ACC112 (cell line): ENCODE results near the gene METAP1D.
"Not testable (repeated sequence)": the region's sequence is repeated elsewhere in the genome, so short reads cannot be mapped to it uniquely, and the experiment has no call there.

Experiments used
- H2AFZ ChIP-seq: fragments of 200-600 bp; sonication (generic); one replicate; pipeline ENCODE4 v1.6.0; 2017; ENCODE audit warnings: antibody characterized with exemption, low read length; ENCODE audit not compliant: unreplicated experiment
- H3K27ac ChIP-seq: fragments of 200-600 bp; sonication (generic); 2 replicates; pipeline ENCODE4 v1.5.1; 2014; ENCODE audit warnings: low read depth, mild to moderate bottlenecking, antibody characterized with exemption, low read length, moderate library complexity
- H3K27me3 ChIP-seq: fragments of 200-600 bp; sonication (generic); 2 replicates; pipeline ENCODE4 v1.6.1; 2014; ENCODE audit warnings: mild to moderate bottlenecking, antibody characterized with exemption, low read length, moderate library complexity, mixed read lengths; ENCODE audit not compliant: insufficient read depth
- H3K36me3 ChIP-seq: fragments of 200-600 bp; sonication (generic); 2 replicates; pipeline ENCODE4 v1.6.1; 2016; ENCODE audit warnings: mild to moderate bottlenecking, antibody characterized with exemption, low read length, moderate library complexity, mixed read lengths; ENCODE audit not compliant: insufficient read depth
- H3K4me1 ChIP-seq: fragments of 200-600 bp; sonication (generic); one replicate; pipeline ENCODE4 v1.6.1; 2016; ENCODE audit warnings: low read length, mixed read lengths; ENCODE audit not compliant: insufficient read depth, unreplicated experiment, control insufficient read depth
- H3K4me3 ChIP-seq: fragments of 200-600 bp; sonication (generic); 2 replicates; pipeline ENCODE4 v1.5.1; 2014; ENCODE audit warnings: mild to moderate bottlenecking, low read depth, low read length
- H3K79me2 ChIP-seq: fragments of 200-600 bp; sonication (generic); one replicate; pipeline ENCODE4 v1.6.0; 2016; ENCODE audit warnings: low read length; ENCODE audit not compliant: control insufficient read depth, unreplicated experiment, insufficient read depth

Gene METAP1D

GRCh38 chr2:172047566-172048507 lies 48.1 kb downstream of the METAP1D start:
- no peak overlapping the region for H3K27ac ChIP-seq
- no peak overlapping the region for H2AFZ ChIP-seq
- H3K27me3 ChIP-seq, result no peaks in the 10 kb centered on the region
- no peaks in the 10 kb centered on the region for H3K36me3 ChIP-seq
- H3K79me2 ChIP-seq, result no peaks in the 10 kb centered on the region
- peaks cover 13% of the 10 kb centered on the region for H3K4me1 ChIP-seq
- H3K4me3 ChIP-seq, result no peak overlapping the region

DNA sequence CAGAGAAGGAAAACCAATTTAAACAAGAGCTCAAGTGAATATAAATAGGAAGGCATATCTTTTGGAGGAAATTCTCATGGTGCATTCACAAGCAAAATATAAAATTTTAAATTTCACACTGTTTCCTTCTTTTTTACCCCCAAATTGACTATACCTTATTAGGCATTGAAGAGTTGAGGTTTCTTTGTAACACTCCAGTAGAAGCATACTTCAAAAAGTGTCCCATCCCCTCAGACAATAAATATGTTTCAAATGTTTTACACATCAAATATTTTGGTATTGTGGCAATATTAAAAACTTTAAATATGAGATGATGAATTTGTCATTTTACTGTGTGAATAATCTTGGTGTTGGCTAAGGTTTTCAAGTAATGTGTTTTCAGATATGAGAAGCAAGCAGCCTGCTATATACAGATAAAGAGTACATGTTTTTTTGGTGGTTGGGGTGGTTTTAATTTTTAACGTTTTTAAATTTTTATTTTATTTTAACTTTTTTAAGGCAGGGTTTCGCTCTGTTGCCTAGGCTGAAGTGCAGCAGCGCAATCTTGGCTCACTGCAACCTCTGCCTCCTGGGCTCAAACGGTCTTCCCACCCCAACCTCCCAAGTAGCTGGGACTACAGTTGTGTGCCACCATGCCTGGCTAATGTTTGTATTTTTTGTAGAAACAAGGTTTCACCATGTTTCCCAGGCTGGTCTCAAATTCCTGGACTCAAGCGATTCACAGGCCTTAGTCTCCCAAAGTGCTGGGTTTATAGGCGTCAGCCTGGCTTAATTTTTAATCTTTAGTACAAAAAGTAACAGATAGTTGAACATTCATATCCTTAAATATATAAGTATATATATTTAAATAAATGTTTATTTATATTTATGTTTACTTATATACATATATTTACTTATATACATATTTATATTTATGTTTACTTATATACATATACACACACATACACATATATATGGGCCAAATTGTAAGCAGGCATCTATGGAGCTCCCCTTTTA lies 49.1 kb downstream of the METAP1D start:
- Histone ChIP-seq H3K27me3 (no peaks in the 10 kb centered on the region), H3K36me3 (no peaks in the 10 kb centered on the region), H2AFZ (no peak overlapping the region), H3K27ac (no peak overlapping the region), H3K4me1 (peaks cover 13% of the 10 kb centered on the region), H3K4me3 (no peak overlapping the region), H3K79me2 (no peaks in the 10 kb centered on the region)

GRCh38 chr2:172049567-172050120 lies 49.9 kb downstream of the METAP1D start:
- Histone ChIP-seq H3K4me1 (peaks cover 13% of the 10 kb centered on the region), H3K27ac (no peak overlapping the region), H3K36me3 (no peaks in the 10 kb centered on the region), H3K79me2 (no peaks in the 10 kb centered on the region), H2AFZ (no peak overlapping the region), H3K4me3 (no peak overlapping the region), H3K27me3 (no peaks in the 10 kb centered on the region)

DNA sequence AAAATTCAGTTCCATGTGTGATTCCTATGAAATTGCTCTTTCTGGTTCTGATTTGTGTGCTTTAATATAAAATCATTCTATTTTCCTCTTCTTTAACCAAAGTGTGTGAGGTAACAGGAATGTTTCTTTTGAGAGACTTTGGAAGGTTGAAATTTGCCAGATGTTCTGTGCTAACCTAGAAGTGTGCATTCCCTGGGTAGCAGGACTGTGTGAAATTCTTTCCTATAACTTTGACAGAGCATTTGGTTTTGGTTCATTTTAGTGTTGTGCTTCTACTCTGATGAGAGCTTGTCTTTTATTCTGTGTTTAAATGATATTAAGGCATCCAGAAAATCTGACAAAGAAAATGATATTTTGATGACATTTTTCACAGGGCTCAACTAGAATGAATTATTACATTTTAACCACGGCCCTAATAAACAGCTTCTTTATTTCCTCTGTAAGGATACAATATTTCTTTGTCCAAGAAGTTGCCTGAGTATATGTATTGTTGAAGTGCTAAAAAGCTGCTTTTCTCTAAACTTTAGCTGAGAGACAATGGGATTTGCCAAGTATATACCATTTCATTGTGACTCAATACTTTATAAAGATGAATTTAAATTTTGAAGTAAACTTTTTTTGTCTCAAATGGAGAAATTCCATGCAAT lies 50.8 kb downstream of the METAP1D start:
- Histone ChIP-seq H3K4me3 (no peak overlapping the region), H3K27ac (no peak overlapping the region), H3K27me3 (no peaks in the 10 kb centered on the region), H2AFZ (no peak overlapping the region), H3K79me2 (no peaks in the 10 kb centered on the region), H3K36me3 (no peaks in the 10 kb centered on the region), H3K4me1 (peaks cover 13% of the 10 kb centered on the region)

DNA sequence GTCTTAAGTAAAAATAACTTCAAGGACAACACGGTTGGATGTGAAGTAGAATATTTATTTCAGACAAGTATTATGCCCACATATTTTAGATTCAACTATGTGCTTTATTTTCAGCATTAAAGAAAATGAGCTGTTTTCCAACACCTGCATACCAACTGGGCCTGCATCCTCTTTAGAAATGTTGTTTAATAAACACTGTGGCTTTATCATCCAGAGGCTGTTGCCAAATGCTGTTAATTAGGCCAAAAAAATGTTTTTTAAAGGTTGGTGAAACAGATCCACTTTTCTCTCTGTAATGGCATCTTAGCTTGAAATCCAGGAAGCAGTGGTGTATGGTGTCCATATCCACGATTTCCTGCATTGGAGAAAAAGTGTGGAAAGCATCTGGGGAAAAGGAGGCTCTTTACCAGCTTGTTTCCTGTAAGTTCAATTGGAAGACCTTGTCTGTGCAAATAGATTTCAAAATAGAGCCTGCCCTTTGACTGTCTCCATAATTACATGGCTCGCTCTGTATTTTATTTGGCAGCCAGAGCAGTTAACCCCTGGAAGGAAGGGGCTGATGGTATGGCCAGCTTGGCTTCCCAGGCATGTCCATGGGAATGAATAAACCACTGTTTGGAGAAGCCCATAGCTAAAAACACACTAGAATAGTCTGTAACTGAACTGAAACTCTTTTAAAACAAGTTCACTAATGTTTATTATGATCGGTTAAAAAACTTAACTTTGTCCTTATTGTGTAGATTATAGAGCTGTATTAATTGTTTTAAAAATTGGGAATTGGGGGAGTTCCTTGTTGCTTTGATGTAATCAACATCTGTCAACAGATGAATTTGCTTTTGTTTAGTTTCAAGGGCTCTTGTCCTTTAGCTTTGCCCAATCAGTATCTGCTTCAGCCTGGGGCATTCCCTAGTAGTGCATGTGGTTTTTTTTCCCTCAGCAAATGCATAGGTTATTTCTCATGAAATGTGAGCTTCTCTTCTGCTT lies 52.5 kb downstream of the METAP1D start:
- Histone ChIP-seq H2AFZ (peak overlapping the region; percentile 29), H3K27ac (no peak overlapping the region), H3K36me3 (no peaks in the 10 kb centered on the region), H3K27me3 (no peaks in the 10 kb centered on the region), H3K4me3 (peak overlapping the region; percentile 37; the same call in 1 of the 2 replicates), H3K4me1 (peaks cover 13% of the 10 kb centered on the region), H3K79me2 (no peaks in the 10 kb centered on the region)

DNA sequence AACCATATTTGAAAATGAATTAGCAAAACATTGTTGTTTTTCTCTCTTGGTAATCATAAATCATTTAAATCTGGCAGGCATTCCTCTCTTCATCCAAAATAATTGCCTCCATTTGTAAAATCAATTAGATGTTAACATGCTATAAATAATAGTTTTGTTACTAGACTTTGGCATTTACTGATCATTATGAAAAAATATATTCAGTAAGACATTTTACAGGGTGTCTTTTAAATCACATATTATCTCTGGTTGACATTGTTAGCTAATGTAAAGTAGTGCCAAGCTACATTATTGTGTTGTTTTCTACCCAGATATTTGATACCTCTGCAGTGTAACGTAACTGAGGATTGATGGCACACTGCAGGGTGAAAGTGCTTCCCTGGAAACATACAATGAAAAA lies 53.7 kb downstream of the METAP1D start:
- H3K36me3 ChIP-seq, result no peaks in the 10 kb centered on the region
- H3K79me2 ChIP-seq, result no peaks in the 10 kb centered on the region
- no peak overlapping the region for H3K27ac ChIP-seq
- no peak overlapping the region for H3K4me3 ChIP-seq
- H2AFZ ChIP-seq, result no peak overlapping the region
- no peaks in the 10 kb centered on the region for H3K27me3 ChIP-seq
- H3K4me1 ChIP-seq, result peaks cover 13% of the 10 kb centered on the region

- Histone ChIP-seq H3K79me2 (no peaks in the 10 kb centered on the region), H3K27ac (no peak overlapping the region)
Observed at GRCh38 chr2:172056293-172056692, 56.5 kb downstream of the METAP1D start.

GRCh38 chr2:172058660-172059059 lies 58.9 kb downstream of the METAP1D start:
- Histone ChIP-seq H3K4me3 (no peak overlapping the region), H3K27me3 (no peaks in the 10 kb centered on the region), H3K4me1 (no peaks in the 10 kb centered on the region), H3K36me3 (no peaks in the 10 kb centered on the region), H3K27ac (no peak overlapping the region), H3K79me2 (no peaks in the 10 kb centered on the region), H2AFZ (no peak overlapping the region)

More at GRCh38 chr2:172056293-172056692, 56.5 kb downstream of the METAP1D start:
- no peak overlapping the region for H3K4me3 ChIP-seq
- H3K36me3 ChIP-seq, result no peaks in the 10 kb centered on the region
- H2AFZ ChIP-seq, result no peak overlapping the region
- H3K4me1 ChIP-seq, result peaks cover 13% of the 10 kb centered on the region
- no peaks in the 10 kb centered on the region for H3K27me3 ChIP-seq

DNA sequence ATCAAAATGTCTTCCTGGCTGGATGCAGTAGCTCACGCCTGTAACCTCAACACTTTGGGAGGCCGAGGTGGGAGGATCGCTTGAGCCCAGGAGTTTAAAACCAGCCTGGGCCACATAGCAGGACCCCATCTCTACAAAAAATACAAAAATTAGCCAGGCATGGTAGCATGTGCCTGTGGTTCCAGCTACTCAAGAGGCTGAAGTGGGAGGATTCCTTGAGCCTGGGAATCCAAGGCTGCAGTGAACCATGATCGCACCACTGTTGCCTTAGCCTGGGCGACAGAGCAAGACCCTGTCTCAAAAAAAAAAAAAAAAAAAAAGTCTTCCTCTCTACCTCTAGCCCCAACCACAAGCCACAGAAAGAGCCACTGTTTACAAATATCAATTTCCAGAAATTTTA lies 60.4 kb downstream of the METAP1D start:
- not testable (repeated sequence) for H3K4me1 ChIP-seq, H3K27me3 ChIP-seq, H3K4me3 ChIP-seq, H3K79me2 ChIP-seq, H3K27ac ChIP-seq, H3K36me3 ChIP-seq, H2AFZ ChIP-seq
